Fibroblast of lung (primary cell): Measurements from ENCODE around the gene TET1. TPM values are rescaled to one million over a fixed set of nuclear protein-coding genes. Genes with fewer than 3 reads are reported as not detected.
A peak's percentile ranks its signal among the peaks of the same experiment; 100 is the strongest.

ENCODE experiments used
- DNase-seq, 2 donors: peaks; one replicate each; pipeline versions ENCODE4 v3.0.0 to v3.0.0-alpha.2; 2010; ENCODE audit warnings: low read depth in 2 of 2
- H2AFZ ChIP-seq: 2 replicates; pipeline ENCODE4 v1.5.1; 2012; ENCODE audit warnings: low read length, control low read depth, inconsistent platforms
- H3K27ac ChIP-seq: 2 replicates; pipeline ENCODE4 v1.5.1; 2011; ENCODE audit warnings: low read length, control low read depth; ENCODE audit not compliant: insufficient read depth
- H3K27me3 ChIP-seq: 2 replicates; pipeline ENCODE4 v1.5.1; 2011; ENCODE audit warnings: mild to moderate bottlenecking, low read length; ENCODE audit not compliant: control insufficient read depth, insufficient read depth
- H3K36me3 ChIP-seq: 2 replicates; pipeline ENCODE4 v1.5.1; 2011; ENCODE audit warnings: low read length; ENCODE audit not compliant: control insufficient read depth, insufficient read depth
- H3K4me1 ChIP-seq: 2 replicates; pipeline ENCODE4 v1.5.1; 2011; ENCODE audit warnings: low read length; ENCODE audit not compliant: control insufficient read depth, insufficient read depth; ENCODE audit errors: extremely low read depth
- H3K4me2 ChIP-seq: 2 replicates; pipeline ENCODE4 v1.5.1; 2011; ENCODE audit warnings: low read length, control low read depth; ENCODE audit not compliant: insufficient read depth; ENCODE audit errors: extremely low read depth
- H3K4me3 ChIP-seq, 4 experiments: fragments of 200-600 bp in 1 of 4; sonication (generic) in 1 of 4; replicated peaks in 1 of 4; 2 replicates each; pipeline ENCODE4 v1.5.1; 2011 to 2016; ENCODE audit warnings: low read length in 4 of 4, low read depth in 3 of 4, mild to moderate bottlenecking in 3 of 4, control low read depth in 2 of 4, inconsistent platforms in 1 of 4, mixed read lengths in 1 of 4; ENCODE audit not compliant: insufficient read depth in 1 of 4; ENCODE audit errors: control extremely low read depth in 1 of 4
- H3K79me2 ChIP-seq: 2 replicates; pipeline ENCODE4 v1.5.1; 2012; ENCODE audit warnings: mild to moderate bottlenecking, low read length, inconsistent platforms; ENCODE audit not compliant: control insufficient read depth, insufficient read depth
- H3K9ac ChIP-seq: 2 replicates; pipeline ENCODE4 v1.5.1; 2011; ENCODE audit warnings: mild to moderate bottlenecking, low read length, control low read depth; ENCODE audit not compliant: insufficient read depth
- H3K9me3 ChIP-seq: 2 replicates; pipeline ENCODE4 v1.5.1; 2012; ENCODE audit warnings: low read depth, low read length; ENCODE audit not compliant: control insufficient read depth, insufficient read depth
- H4K20me1 ChIP-seq: 2 replicates; pipeline ENCODE4 v1.5.1; 2011; ENCODE audit warnings: low read length; ENCODE audit not compliant: control insufficient read depth, insufficient read depth; ENCODE audit errors: extremely low read depth
- CTCF ChIP-seq, 2 donors: IDR thresholded peaks in 1 of 2; conservative IDR thresholded peaks in 1 of 2; 1 replicate in 1 of 2; 2 replicates in 1 of 2; pipeline ENCODE4 v1.5.1; 2011 to 2012; ENCODE audit warnings: low read length in 2 of 2, control low read depth in 1 of 2, inconsistent platforms in 1 of 2, low read depth in 1 of 2, mild to moderate bottlenecking in 1 of 2
- EZH2 ChIP-seq: IDR thresholded peaks from 2 replicates; pipeline ENCODE4 v1.5.1; 2012; ENCODE audit warnings: low read length, control low read depth, mild to moderate bottlenecking; ENCODE audit errors: missing control alignments
- polyA plus RNA-seq, 2 donors: library from polyadenylated mRNA; depleted of rRNA in 1 of 2; stranded (reverse) in 1 of 2; unstranded in 1 of 2; fragments of >200 nt; gene quantifications; 2 replicates each; pipeline ENCODE4 v1.2.1, GENCODE V29; 2011 to 2012; ENCODE audit warnings: missing spikeins in 1 of 2
- total RNA-seq: library from RNA; depleted of rRNA; stranded (reverse); fragments of >200 nt; gene quantifications from 2 replicates; pipeline ENCODE4 v1.2.1, GENCODE V29; 2014

TET1 gene
- total and polyA plus RNA-seq, 2 donors (not counting 1 experiment from before 2014, with no cell fraction given) = 3.3 to 4.7 TPM

- no peak overlapping the region for H2AFZ ChIP-seq
- H3K4me2 ChIP-seq = no peak overlapping the region
- H3K4me3 ChIP-seq = no peak overlapping the region
- no peak overlapping the region for H3K27ac ChIP-seq
- H3K27me3 ChIP-seq = no peaks in the 10 kb centered on the region
- no peaks in the 10 kb centered on the region for H4K20me1 ChIP-seq
- H3K36me3 ChIP-seq = no peaks in the 10 kb centered on the region
- no peaks in the 10 kb centered on the region for H3K9me3 ChIP-seq
- no peak for TF ChIP-seq EZH2
- TF ChIP-seq CTCF (conservative IDR thresholded peaks at IDR 0.05 in 1 of 2, IDR thresholded peaks at IDR 0.05 in 1 of 2; ENCODE audit: low read depth in 1 of 2, low read length in 2 of 2) = no peak
- H3K4me1 ChIP-seq = no peaks in the 10 kb centered on the region
- peak in 1 of 2 donors; percentile 33 for DNase-seq
- H3K9ac ChIP-seq = no peak overlapping the region
- H3K79me2 ChIP-seq = no peaks in the 10 kb centered on the region
These were observed 26.6 kb downstream of the TET1 start for GRCh38 chr10:68586606-68587305.

GRCh38 chr10:68594405-68594804 lies 34.3 kb downstream of the TET1 start:
- peak; percentile 76 to 81 for DNase-seq
- Histone ChIP-seq H3K4me1 (peaks cover 10% of the 10 kb centered on the region), H3K4me3 (no peak overlapping the region), H4K20me1 (no peaks in the 10 kb centered on the region), H3K27me3 (no peaks in the 10 kb centered on the region), H2AFZ (no peak overlapping the region), H3K4me2 (peak overlapping the region; percentile 26), H3K36me3 (no peaks in the 10 kb centered on the region), H3K9me3 (no peaks in the 10 kb centered on the region), H3K27ac (peak overlapping the region; percentile 9), H3K79me2 (no peaks in the 10 kb centered on the region), H3K9ac (no peak overlapping the region)
- TF ChIP-seq CTCF (conservative IDR thresholded peaks at IDR 0.05 in 1 of 2, IDR thresholded peaks at IDR 0.05 in 1 of 2; ENCODE audit: low read depth in 1 of 2, low read length in 2 of 2) = no peak
- no peak for TF ChIP-seq EZH2

DNA sequence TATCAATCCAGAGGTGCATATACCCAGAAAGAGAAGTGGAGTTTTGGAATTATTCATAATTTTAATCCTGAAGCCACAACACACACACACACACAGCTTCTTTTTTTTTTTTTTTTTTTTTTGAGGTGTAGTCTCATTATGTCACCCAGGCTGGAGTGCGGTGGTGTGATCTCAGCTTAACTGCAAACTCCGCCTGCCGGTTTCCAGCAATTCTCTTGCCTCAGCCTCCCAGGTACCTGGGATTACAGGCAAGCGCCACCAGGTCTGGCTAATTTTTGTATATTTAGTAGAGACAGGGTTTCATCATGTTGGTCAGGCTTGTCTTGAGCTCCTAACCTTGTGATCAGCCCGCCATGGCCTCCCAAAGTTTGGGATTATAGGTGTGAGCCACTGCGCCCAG lies 35.4 kb downstream of the TET1 start:
- Histone ChIP-seq H3K4me1 (peaks cover 14% of the 10 kb centered on the region), H3K4me2 (no peak overlapping the region), H4K20me1 (no peaks in the 10 kb centered on the region), H3K4me3 (no peak overlapping the region), H3K27me3 (no peaks in the 10 kb centered on the region), H3K9ac (no peak overlapping the region), H3K79me2 (no peaks in the 10 kb centered on the region), H3K9me3 (no peaks in the 10 kb centered on the region), H2AFZ (no peak overlapping the region), H3K36me3 (no peaks in the 10 kb centered on the region), H3K27ac (no peak overlapping the region)
- no peak for DNase-seq
- TF ChIP-seq CTCF (conservative IDR thresholded peaks at IDR 0.05 in 1 of 2, IDR thresholded peaks at IDR 0.05 in 1 of 2; ENCODE audit: low read depth in 1 of 2, low read length in 2 of 2) (no peak), EZH2 (no peak)
